ENCODE measurements around the gene TOP2B. TPM values are rescaled to one million over a fixed set of nuclear protein-coding genes. Genes with fewer than 3 reads are reported as not detected.

TOP2B gene
- polyA plus RNA-seq, 2 donors, result 28.5 to 47.1 TPM

- Histone ChIP-seq H3K4me1 (ENCODE audit: control insufficient read depth in 2 of 2, insufficient read depth in 2 of 2, low read length in 1 of 2) (no peaks in the 10 kb centered on the region), H3K9me3 (ENCODE audit: control insufficient read depth in 2 of 2, insufficient read depth in 1 of 2, low read depth in 1 of 2, low read length in 1 of 2) (no peaks in the 10 kb centered on the region), H3K36me3 (ENCODE audit: control insufficient read depth in 2 of 2, insufficient read depth in 2 of 2, low read length in 1 of 2) (no peaks in the 10 kb centered on the region)
Observed at GRCh38 chr3:25661694-25662437, 2.8 kb downstream of the TOP2B start.

GRCh38 chr3:25658836-25659235, 5.9 kb downstream of the TOP2B start:
- no peak overlapping the region for H3K4me3 ChIP-seq (ENCODE audit: low read depth in 1 of 2, low read length in 2 of 2)
- H3K27me3 ChIP-seq (ENCODE audit: control insufficient read depth in 1 of 2, insufficient read depth in 2 of 2, low read length in 2 of 2), result no peaks in the 10 kb centered on the region
- 67 to 73% methylated on average over 1 of the region's 1 CpG for WGBS, 2 donors
- H3K9me3 ChIP-seq (ENCODE audit: control insufficient read depth in 2 of 2, insufficient read depth in 1 of 2, low read depth in 1 of 2, low read length in 1 of 2), result no peaks in the 10 kb centered on the region
- no peaks in the 10 kb centered on the region for H3K36me3 ChIP-seq (ENCODE audit: control insufficient read depth in 2 of 2, insufficient read depth in 2 of 2, low read length in 1 of 2)
- H3K27ac ChIP-seq (ENCODE audit: low read depth in 2 of 2, low read length in 1 of 2), result no peak overlapping the region
- no peaks in the 10 kb centered on the region for H3K4me1 ChIP-seq (ENCODE audit: control insufficient read depth in 2 of 2, insufficient read depth in 2 of 2, low read length in 1 of 2)

More at GRCh38 chr3:25661694-25662437, 2.8 kb downstream of the TOP2B start:
- 15 to 20% methylated on average over 4 of the region's 4 CpGs for WGBS, 2 donors
- Histone ChIP-seq H3K27ac (ENCODE audit: low read depth in 2 of 2, low read length in 1 of 2) (no peak overlapping the region), H3K4me3 (ENCODE audit: low read depth in 1 of 2, low read length in 2 of 2) (peak overlapping the region in 1 of 2 donors; percentile 10), H3K27me3 (ENCODE audit: control insufficient read depth in 1 of 2, insufficient read depth in 2 of 2, low read length in 2 of 2) (no peaks in the 10 kb centered on the region)

GRCh38 chr3:25657293-25657692, 7.4 kb downstream of the TOP2B start:
- no peaks in the 10 kb centered on the region for H3K9me3 ChIP-seq (ENCODE audit: control insufficient read depth in 2 of 2, insufficient read depth in 1 of 2, low read depth in 1 of 2, low read length in 1 of 2)
- H3K4me3 ChIP-seq (ENCODE audit: low read depth in 1 of 2, low read length in 2 of 2), result no peak overlapping the region
- no peak overlapping the region for H3K27ac ChIP-seq (ENCODE audit: low read depth in 2 of 2, low read length in 1 of 2)
- no peaks in the 10 kb centered on the region for H3K4me1 ChIP-seq (ENCODE audit: control insufficient read depth in 2 of 2, insufficient read depth in 2 of 2, low read length in 1 of 2)
- H3K27me3 ChIP-seq (ENCODE audit: control insufficient read depth in 1 of 2, insufficient read depth in 2 of 2, low read length in 2 of 2), result no peaks in the 10 kb centered on the region
- no peaks in the 10 kb centered on the region for H3K36me3 ChIP-seq (ENCODE audit: control insufficient read depth in 2 of 2, insufficient read depth in 2 of 2, low read length in 1 of 2)

GRCh38 chr3:25655659-25656058, 9.0 kb downstream of the TOP2B start:
- Histone ChIP-seq H3K4me1 (ENCODE audit: control insufficient read depth in 2 of 2, insufficient read depth in 2 of 2, low read length in 1 of 2) (no peaks in the 10 kb centered on the region), H3K36me3 (ENCODE audit: control insufficient read depth in 2 of 2, insufficient read depth in 2 of 2, low read length in 1 of 2) (no peaks in the 10 kb centered on the region), H3K4me3 (ENCODE audit: low read depth in 1 of 2, low read length in 2 of 2) (no peak overlapping the region), H3K27me3 (ENCODE audit: control insufficient read depth in 1 of 2, insufficient read depth in 2 of 2, low read length in 2 of 2) (no peaks in the 10 kb centered on the region), H3K27ac (ENCODE audit: low read depth in 2 of 2, low read length in 1 of 2) (no peak overlapping the region), H3K9me3 (ENCODE audit: control insufficient read depth in 2 of 2, insufficient read depth in 1 of 2, low read depth in 1 of 2, low read length in 1 of 2) (no peaks in the 10 kb centered on the region)
- 86 to 88% methylated on average over 2 of the region's 2 CpGs for WGBS, 2 donors

GRCh38 chr3:25654576-25654975, 10.1 kb downstream of the TOP2B start:
- no peaks in the 10 kb centered on the region for H3K27me3 ChIP-seq (ENCODE audit: control insufficient read depth in 1 of 2, insufficient read depth in 2 of 2, low read length in 2 of 2)
- H3K27ac ChIP-seq (ENCODE audit: low read depth in 2 of 2, low read length in 1 of 2), result no peak overlapping the region
- H3K36me3 ChIP-seq (ENCODE audit: control insufficient read depth in 2 of 2, insufficient read depth in 2 of 2, low read length in 1 of 2), result no peaks in the 10 kb centered on the region
- H3K4me3 ChIP-seq (ENCODE audit: low read depth in 1 of 2, low read length in 2 of 2), result no peak overlapping the region
- H3K4me1 ChIP-seq (ENCODE audit: control insufficient read depth in 2 of 2, insufficient read depth in 2 of 2, low read length in 1 of 2), result no peaks in the 10 kb centered on the region
- H3K9me3 ChIP-seq (ENCODE audit: control insufficient read depth in 2 of 2, insufficient read depth in 1 of 2, low read depth in 1 of 2, low read length in 1 of 2), result no peaks in the 10 kb centered on the region

- Histone ChIP-seq H3K9me3 (ENCODE audit: control insufficient read depth in 2 of 2, insufficient read depth in 1 of 2, low read depth in 1 of 2, low read length in 1 of 2) (no peaks in the 10 kb centered on the region), H3K36me3 (ENCODE audit: control insufficient read depth in 2 of 2, insufficient read depth in 2 of 2, low read length in 1 of 2) (no peaks in the 10 kb centered on the region), H3K4me3 (ENCODE audit: low read depth in 1 of 2, low read length in 2 of 2) (no peak overlapping the region), H3K27ac (ENCODE audit: low read depth in 2 of 2, low read length in 1 of 2) (no peak overlapping the region), H3K4me1 (ENCODE audit: control insufficient read depth in 2 of 2, insufficient read depth in 2 of 2, low read length in 1 of 2) (no peaks in the 10 kb centered on the region), H3K27me3 (ENCODE audit: control insufficient read depth in 1 of 2, insufficient read depth in 2 of 2, low read length in 2 of 2) (no peaks in the 10 kb centered on the region)
- 96 to 98% methylated on average over 3 of the region's 3 CpGs for whole genome bisulfite sequencing, 2 donors
Observed at GRCh38 chr3:25653322-25653721, 11.4 kb downstream of the TOP2B start.

GRCh38 chr3:25652921-25653320, 11.8 kb downstream of the TOP2B start:
- H3K36me3 ChIP-seq (ENCODE audit: control insufficient read depth in 2 of 2, insufficient read depth in 2 of 2, low read length in 1 of 2), result no peaks in the 10 kb centered on the region
- no peak overlapping the region for H3K27ac ChIP-seq (ENCODE audit: low read depth in 2 of 2, low read length in 1 of 2)
- WGBS, 2 donors, result 54 to 67% methylated on average over 1 of the region's 1 CpG
- H3K27me3 ChIP-seq (ENCODE audit: control insufficient read depth in 1 of 2, insufficient read depth in 2 of 2, low read length in 2 of 2), result no peaks in the 10 kb centered on the region
- H3K4me3 ChIP-seq (ENCODE audit: low read depth in 1 of 2, low read length in 2 of 2), result no peak overlapping the region
- no peaks in the 10 kb centered on the region for H3K4me1 ChIP-seq (ENCODE audit: control insufficient read depth in 2 of 2, insufficient read depth in 2 of 2, low read length in 1 of 2)
- no peaks in the 10 kb centered on the region for H3K9me3 ChIP-seq (ENCODE audit: control insufficient read depth in 2 of 2, insufficient read depth in 1 of 2, low read depth in 1 of 2, low read length in 1 of 2)

GRCh38 chr3:25648925-25649830, 15.5 kb downstream of the TOP2B start:
- no peaks in the 10 kb centered on the region for H3K4me1 ChIP-seq (ENCODE audit: control insufficient read depth in 2 of 2, insufficient read depth in 2 of 2, low read length in 1 of 2)
- WGBS, 2 donors, result 83 to 90% methylated on average over 1 of the region's 1 CpG

GRCh38 chr3:25648107-25648535, 16.6 kb downstream of the TOP2B start:
- H3K27ac ChIP-seq (ENCODE audit: low read depth in 2 of 2, low read length in 1 of 2), result no peak overlapping the region
- no peak overlapping the region for H3K4me3 ChIP-seq (ENCODE audit: low read depth in 1 of 2, low read length in 2 of 2)
- no peaks in the 10 kb centered on the region for H3K27me3 ChIP-seq (ENCODE audit: control insufficient read depth in 1 of 2, insufficient read depth in 2 of 2, low read length in 2 of 2)
- WGBS, 2 donors, result 43 to 51% methylated on average over 3 of the region's 3 CpGs
- H3K9me3 ChIP-seq (ENCODE audit: control insufficient read depth in 2 of 2, insufficient read depth in 1 of 2, low read depth in 1 of 2, low read length in 1 of 2), result no peaks in the 10 kb centered on the region
- H3K36me3 ChIP-seq (ENCODE audit: control insufficient read depth in 2 of 2, insufficient read depth in 2 of 2, low read length in 1 of 2), result no peaks in the 10 kb centered on the region
- H3K4me1 ChIP-seq (ENCODE audit: control insufficient read depth in 2 of 2, insufficient read depth in 2 of 2, low read length in 1 of 2), result no peaks in the 10 kb centered on the region

More at GRCh38 chr3:25648925-25649830, 15.5 kb downstream of the TOP2B start:
- Histone ChIP-seq H3K9me3 (ENCODE audit: control insufficient read depth in 2 of 2, insufficient read depth in 1 of 2, low read depth in 1 of 2, low read length in 1 of 2) (no peaks in the 10 kb centered on the region), H3K27ac (ENCODE audit: low read depth in 2 of 2, low read length in 1 of 2) (no peak overlapping the region), H3K4me3 (ENCODE audit: low read depth in 1 of 2, low read length in 2 of 2) (no peak overlapping the region), H3K36me3 (ENCODE audit: control insufficient read depth in 2 of 2, insufficient read depth in 2 of 2, low read length in 1 of 2) (no peaks in the 10 kb centered on the region), H3K27me3 (ENCODE audit: control insufficient read depth in 1 of 2, insufficient read depth in 2 of 2, low read length in 2 of 2) (no peaks in the 10 kb centered on the region)

Data from esophagus (tissue), 2 donors.